SU-DHL-6 (cell line): ENCODE results near the gene FMN1.

Experiments
- EZH2phosphoT487 ChIP-seq: fragments of 200-600 bp; sonication (generic), shearing (Covaris generic); conservative IDR thresholded peaks from 2 replicates; pipeline ENCODE4 v1.6.1; 2018; ENCODE audit warnings: mild to moderate bottlenecking, antibody characterized with exemption, low read length, moderate library complexity, mixed read lengths
- TF ChIP-seq, protein P1 (sequence below): fragments of 200-600 bp; sonication (generic); IDR thresholded peaks from one replicate; pipeline ENCODE4 v1.5.1; 2017; ENCODE audit warnings: antibody characterized with exemption, mild to moderate bottlenecking, low read length, moderate library complexity; ENCODE audit not compliant: insufficient read depth, poor library complexity, severe bottlenecking

DNA sequence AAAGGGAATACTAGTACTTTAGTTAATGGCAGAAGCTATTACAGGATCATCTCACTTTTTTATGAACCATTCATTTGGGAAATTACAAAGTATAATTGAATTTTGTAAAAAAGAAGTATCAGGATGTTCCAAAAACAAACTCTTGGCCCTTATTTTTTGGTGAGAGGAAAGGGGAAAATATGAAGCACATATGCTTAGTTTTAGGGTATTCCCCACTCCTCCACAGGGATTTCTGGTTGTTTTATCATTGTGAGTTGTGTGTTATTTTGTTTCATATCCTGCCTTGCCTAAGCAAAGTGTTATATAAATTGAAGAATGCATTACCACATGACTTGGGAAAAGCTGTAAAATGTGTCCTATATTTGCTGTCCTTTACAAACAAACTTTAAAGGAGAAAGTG is 227.0 kb downstream of the FMN1 start:
- no peak for TF ChIP-seq EZH2phosphoT487
- TF ChIP-seq, protein P1, sequence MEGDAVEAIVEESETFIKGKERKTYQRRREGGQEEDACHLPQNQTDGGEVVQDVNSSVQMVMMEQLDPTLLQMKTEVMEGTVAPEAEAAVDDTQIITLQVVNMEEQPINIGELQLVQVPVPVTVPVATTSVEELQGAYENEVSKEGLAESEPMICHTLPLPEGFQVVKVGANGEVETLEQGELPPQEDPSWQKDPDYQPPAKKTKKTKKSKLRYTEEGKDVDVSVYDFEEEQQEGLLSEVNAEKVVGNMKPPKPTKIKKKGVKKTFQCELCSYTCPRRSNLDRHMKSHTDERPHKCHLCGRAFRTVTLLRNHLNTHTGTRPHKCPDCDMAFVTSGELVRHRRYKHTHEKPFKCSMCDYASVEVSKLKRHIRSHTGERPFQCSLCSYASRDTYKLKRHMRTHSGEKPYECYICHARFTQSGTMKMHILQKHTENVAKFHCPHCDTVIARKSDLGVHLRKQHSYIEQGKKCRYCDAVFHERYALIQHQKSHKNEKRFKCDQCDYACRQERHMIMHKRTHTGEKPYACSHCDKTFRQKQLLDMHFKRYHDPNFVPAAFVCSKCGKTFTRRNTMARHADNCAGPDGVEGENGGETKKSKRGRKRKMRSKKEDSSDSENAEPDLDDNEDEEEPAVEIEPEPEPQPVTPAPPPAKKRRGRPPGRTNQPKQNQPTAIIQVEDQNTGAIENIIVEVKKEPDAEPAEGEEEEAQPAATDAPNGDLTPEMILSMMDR, result no peak
